OCI-M1 (cell line): ENCODE results near the gene CD151.

Experiments
- DNase-seq: peaks from one replicate; lab custom pipeline; 2025; lab: John Stamatoyannopoulos, UW

Gene CD151

GRCh38 chr11:843086-843734 lies 10.5 kb downstream of the CD151 start:
- peak; percentile 55 for DNase-seq

GRCh38 chr11:843818-844692 lies 11.3 kb downstream of the CD151 start:
- DNase-seq, result peak; percentile 77

- DNase-seq, result peak; percentile 92
Measured at GRCh38 chr11:844693-845644, 12.2 kb downstream of the CD151 start.

- no peak for DNase-seq
Measured at GRCh38 chr11:845872-846495, 13.2 kb downstream of the CD151 start.

- DNase-seq, result no peak
Measured at GRCh38 chr11:846496-847098, 13.8 kb downstream of the CD151 start.

- no peak for DNase-seq
Measured at GRCh38 chr11:847876-848275, 15.1 kb downstream of the CD151 start.

- DNase-seq, result peak; percentile 47
Measured at GRCh38 chr11:848380-848931, 15.7 kb downstream of the CD151 start.

- DNase-seq, result no peak
Measured at GRCh38 chr11:849104-849824, 16.5 kb downstream of the CD151 start.

GRCh38 chr11:849951-850774 lies 17.4 kb downstream of the CD151 start:
- DNase-seq, result no peak

- peak; percentile 15 for DNase-seq
Measured at GRCh38 chr11:850775-851763, 18.3 kb downstream of the CD151 start.

GRCh38 chr11:852762-853161 lies 20.0 kb downstream of the CD151 start:
- DNase-seq, result no peak

- no peak for DNase-seq
Measured at GRCh38 chr11:853682-854448, 21.1 kb downstream of the CD151 start.

- DNase-seq, result no peak
Measured at GRCh38 chr11:854601-855329, 22.0 kb downstream of the CD151 start.

GRCh38 chr11:855330-855674 lies 22.6 kb downstream of the CD151 start:
- DNase-seq, result no peak

- no peak for DNase-seq
Measured at GRCh38 chr11:855796-856195, 23.0 kb downstream of the CD151 start.

GRCh38 chr11:856397-856796 lies 23.6 kb downstream of the CD151 start:
- no peak for DNase-seq
